DND-41 (cell line): Measurements from ENCODE around the gene STK32B.

ENCODE experiments used
- EZH2 ChIP-seq: IDR thresholded peaks from 3 replicates; pipeline ENCODE4 v1.6.1; 2012; ENCODE audit warnings: borderline replicate concordance, low read depth, mild to moderate bottlenecking, moderate library complexity, low read length, inconsistent platforms; ENCODE audit not compliant: severe bottlenecking
- TF ChIP-seq, protein P1 (sequence below): IDR thresholded peaks from 2 replicates; pipeline ENCODE4 v1.5.1; 2012; ENCODE audit warnings: borderline replicate concordance, low read length, moderate library complexity, mild to moderate bottlenecking; ENCODE audit not compliant: poor library complexity, severe bottlenecking; ENCODE audit errors: extremely low read depth

DNA sequence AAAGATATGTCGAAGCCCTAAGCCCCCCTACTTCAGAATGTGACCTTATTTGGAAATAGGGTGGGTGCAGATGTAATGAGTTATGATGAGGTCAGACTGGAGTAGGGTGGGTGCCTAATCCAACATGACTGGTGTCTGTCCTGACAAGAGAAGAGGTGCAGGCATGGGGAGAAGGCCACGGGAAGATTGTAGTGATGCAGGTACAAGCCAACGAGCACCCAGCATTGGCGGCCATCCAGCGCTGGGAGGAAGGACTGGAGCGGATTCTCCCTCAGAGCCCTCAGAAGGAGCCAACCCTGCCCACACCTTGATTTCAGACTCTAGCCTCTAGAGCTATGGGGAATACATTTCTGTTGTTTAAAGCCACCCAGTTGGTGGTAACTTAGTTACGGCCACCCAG, 419.9 kb downstream of the STK32B start:
- TF ChIP-seq, protein P1, sequence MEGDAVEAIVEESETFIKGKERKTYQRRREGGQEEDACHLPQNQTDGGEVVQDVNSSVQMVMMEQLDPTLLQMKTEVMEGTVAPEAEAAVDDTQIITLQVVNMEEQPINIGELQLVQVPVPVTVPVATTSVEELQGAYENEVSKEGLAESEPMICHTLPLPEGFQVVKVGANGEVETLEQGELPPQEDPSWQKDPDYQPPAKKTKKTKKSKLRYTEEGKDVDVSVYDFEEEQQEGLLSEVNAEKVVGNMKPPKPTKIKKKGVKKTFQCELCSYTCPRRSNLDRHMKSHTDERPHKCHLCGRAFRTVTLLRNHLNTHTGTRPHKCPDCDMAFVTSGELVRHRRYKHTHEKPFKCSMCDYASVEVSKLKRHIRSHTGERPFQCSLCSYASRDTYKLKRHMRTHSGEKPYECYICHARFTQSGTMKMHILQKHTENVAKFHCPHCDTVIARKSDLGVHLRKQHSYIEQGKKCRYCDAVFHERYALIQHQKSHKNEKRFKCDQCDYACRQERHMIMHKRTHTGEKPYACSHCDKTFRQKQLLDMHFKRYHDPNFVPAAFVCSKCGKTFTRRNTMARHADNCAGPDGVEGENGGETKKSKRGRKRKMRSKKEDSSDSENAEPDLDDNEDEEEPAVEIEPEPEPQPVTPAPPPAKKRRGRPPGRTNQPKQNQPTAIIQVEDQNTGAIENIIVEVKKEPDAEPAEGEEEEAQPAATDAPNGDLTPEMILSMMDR, result no peak
- TF ChIP-seq EZH2, result no peak
